GM18526 (cell line): ENCODE data around the gene FMNL2.

ENCODE experiments used
- POLR2A ChIP-seq: IDR thresholded peaks from 3 replicates; pipeline ENCODE4 v1.6.1; 2011; ENCODE audit not compliant: insufficient read length; ENCODE audit errors: extremely low read depth

The FMNL2 gene

DNA sequence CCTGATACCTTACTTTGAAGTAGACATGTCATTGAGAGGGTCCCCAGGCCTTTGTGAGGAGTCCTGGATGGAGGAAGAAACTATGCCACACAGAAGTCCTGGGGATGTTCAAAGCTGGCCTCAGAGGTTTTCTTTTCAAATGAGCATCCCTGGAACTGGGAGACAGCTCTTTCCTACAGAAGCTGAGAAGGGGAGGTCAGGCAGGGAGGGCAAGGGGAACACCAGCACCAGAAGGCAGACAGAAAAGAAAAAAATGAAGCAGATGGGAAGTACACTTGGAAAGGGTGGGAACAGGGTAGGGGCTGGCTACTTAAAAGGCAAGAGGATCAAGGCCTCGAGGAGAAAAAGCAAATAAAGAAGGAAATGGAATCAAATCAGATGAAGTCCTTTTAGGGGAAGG lies 120.0 kb downstream of the FMNL2 start:
- no peak for TF ChIP-seq POLR2A

DNA sequence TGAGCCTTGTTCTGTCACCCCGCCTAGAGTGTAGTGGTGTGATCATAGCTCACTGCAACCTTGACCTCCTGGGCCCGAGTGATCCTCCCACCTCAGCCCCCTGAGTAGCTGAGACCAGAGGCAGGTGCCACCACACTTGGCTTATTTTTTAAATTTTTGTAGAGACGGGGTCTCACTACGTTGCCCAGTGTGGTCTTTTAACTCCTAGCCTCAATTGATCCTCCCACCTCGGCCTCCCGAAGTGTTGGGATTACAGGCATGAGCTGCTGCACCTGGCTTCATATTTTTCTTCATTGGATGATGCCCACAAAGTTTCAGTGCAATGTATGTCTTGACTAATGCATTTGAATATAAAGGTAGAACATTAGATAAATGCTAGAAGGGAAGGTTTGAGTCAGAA lies 120.8 kb downstream of the FMNL2 start:
- no peak for TF ChIP-seq POLR2A

DNA sequence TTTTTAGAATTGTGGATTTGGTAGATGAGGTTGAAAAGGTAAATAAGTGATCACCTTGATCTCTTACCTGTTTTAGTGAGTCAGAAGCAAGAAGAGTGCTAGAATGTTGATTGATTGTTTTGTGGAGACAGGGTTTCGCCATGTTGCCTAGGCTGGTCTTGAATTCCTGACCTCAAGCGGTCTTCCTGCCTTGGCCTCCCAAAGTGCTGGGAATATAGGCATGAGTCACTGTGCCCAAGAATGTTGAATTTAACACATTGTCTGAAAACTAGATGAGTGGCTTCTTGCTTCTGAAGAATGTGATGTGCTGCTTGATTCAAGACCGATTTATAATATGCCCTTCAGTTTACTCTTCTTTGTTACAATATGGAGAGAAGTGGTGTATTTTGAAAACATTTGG lies 121.3 kb downstream of the FMNL2 start:
- TF ChIP-seq POLR2A: no peak

DNA sequence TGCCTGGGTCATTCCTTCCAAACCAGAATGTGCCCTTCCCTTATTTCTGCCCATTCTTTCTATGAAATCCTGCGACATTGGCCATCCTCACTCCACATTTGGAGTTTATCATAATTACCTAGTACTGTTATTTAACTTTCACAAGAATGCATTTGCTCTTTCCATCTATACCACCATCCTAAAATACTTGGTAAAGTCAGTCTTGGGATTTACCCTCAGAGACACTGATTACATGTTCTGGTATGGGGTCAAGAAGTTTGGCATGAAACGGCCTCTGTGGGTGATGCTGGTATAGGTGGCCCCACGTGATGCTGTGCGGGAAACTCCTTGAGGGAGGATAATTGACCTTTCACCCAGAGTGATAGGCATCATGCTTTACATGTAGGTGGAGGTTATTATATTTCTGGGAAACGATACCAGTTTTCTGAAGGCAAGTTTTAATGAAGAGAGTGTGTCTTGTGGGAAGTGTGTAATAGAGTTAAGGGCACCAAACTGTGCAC lies 123.5 kb downstream of the FMNL2 start:
- no peak for TF ChIP-seq POLR2A

DNA sequence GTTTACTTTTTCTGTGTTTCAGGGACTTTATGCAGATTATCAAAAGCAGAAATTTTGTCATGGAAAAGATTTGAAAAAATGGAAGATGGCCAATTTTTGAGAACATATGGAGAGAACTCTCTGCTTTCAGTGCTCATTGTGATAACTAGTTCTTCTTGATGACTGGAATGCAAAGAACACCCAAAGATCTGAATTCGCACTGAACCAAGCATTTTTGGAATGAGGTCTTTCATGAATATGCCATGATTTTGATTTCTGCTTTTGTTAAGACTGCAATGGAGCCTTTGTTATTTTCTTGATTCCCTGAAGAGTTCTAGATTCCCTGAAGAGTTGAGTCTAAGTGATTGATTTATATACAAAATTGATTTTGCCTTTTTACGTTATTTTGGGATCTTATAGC lies 124.1 kb downstream of the FMNL2 start:
- no peak for TF ChIP-seq POLR2A

DNA sequence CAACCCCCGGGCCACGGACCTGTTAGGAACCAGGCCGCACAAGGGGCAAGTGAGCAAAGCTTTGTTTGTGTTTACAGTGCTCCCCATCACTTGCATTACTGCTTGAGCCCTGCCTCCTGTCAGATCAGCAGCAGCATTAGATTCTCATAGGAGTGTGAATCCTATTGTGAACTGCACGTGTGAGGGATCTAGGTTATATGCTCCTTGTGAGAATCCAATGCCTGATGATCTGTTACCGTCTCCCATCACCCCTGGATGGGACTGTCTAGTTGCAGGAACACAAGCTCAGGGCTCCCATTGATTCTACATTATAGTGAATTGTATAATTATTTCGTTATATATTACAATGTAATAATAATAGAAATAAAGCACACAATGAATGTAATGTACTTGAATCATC lies 125.6 kb downstream of the FMNL2 start:
- TF ChIP-seq POLR2A: no peak

DNA sequence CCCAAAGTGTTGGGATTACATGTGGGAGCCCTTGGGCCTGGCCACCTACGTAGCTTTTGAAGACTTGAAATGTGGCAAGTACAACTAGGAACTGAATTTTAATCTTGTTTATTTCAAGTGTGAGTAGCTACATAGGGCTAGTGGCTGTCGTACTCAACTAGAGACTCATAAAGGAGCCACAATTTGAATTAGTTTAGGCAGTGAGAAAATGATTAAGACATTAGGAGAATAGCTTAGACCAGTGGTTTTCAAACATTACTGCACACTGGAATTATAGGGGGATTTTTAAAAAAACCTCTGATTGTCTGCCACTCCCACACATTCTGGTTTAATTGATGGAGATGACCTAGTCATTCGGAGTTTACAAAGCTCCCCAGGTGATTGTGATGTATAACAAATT lies 127.1 kb downstream of the FMNL2 start:
- TF ChIP-seq POLR2A: no peak

DNA sequence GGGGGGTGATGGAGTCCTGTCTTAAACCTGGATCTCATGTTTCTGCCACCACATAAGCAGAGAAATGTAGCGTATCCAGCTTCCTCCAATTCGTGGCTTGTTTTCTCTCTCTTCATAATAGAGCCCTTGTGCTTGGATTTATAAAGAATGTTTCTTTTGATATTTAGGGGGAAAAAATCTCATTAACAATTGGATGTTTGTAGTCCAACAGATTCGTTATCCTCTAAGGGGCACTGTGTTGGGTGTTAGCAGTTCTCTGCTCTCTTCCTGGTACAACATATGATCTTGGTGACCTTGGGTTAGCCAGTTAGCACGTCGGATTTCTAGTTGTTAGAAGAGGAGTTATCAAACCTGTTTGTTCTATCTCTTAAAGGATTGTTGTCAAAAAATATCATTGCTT lies 127.8 kb downstream of the FMNL2 start:
- TF ChIP-seq POLR2A: no peak

DNA sequence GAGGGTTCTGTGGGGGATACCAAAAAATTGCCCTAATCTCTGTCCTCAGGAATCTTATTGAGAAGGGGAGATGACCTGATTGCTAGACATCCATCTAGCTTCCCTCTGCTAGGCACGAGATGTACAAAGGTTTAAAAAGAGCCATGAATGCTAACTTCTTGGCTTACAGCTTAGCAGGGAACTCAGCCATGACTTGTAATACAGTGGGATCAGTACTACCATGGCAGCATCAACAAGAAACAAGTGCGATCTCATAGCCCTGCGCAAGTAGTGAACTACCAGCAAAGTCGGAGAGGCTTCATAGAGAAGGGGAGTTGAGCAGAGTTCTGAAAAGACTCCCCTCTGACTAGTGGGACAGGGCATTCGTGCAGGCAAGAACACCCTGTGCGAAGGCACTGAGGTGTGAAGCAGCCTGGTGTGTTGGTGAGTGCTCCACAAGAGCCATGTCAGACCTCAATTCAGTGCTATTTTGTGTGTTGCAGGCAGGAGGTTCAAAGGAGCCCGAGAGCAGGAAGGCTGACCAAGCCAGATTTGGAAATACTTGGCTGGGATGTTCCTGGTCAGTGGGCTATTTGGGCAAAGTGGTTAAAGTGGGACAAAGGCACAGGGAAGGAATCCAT lies 130.0 kb downstream of the FMNL2 start:
- no peak for TF ChIP-seq POLR2A

DNA sequence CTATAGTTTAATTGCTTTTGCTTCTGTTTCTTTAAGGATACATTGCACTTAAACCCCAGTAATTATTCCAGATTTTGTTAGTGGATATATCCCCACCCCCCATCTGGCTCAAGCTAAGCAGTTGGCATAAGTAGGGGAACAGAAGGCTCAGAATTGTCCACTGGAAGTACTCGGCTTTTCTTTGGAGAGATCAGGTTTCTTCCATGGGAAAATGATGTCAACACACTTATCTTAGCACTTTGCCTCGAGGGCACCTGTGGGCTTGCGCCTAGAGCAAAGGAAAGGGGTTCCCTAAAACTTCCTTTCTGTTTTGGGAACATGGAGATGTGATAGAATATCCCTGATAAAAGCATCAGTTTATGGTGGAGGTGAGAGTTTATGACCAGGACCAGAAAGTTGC lies 130.6 kb downstream of the FMNL2 start:
- TF ChIP-seq POLR2A: no peak

DNA sequence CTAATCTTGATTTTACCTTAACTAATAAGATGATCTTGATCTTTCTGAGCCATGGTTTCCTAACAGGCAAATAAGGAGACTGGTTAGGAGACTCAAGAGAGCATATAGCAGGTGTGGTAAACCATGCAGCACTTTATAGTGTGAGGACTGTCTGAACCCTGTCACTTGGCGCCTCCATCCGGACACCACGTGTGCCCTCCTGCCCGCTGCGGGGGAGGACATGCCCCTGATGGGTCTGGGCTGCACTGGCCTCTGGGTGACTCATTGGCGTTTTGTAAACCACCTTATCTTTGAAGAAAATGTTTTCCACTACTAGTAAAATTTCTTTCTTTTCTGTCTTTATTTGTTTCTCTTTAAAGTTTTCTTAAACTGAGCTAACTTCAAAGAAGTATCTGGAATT lies 131.1 kb downstream of the FMNL2 start:
- no peak for TF ChIP-seq POLR2A

DNA sequence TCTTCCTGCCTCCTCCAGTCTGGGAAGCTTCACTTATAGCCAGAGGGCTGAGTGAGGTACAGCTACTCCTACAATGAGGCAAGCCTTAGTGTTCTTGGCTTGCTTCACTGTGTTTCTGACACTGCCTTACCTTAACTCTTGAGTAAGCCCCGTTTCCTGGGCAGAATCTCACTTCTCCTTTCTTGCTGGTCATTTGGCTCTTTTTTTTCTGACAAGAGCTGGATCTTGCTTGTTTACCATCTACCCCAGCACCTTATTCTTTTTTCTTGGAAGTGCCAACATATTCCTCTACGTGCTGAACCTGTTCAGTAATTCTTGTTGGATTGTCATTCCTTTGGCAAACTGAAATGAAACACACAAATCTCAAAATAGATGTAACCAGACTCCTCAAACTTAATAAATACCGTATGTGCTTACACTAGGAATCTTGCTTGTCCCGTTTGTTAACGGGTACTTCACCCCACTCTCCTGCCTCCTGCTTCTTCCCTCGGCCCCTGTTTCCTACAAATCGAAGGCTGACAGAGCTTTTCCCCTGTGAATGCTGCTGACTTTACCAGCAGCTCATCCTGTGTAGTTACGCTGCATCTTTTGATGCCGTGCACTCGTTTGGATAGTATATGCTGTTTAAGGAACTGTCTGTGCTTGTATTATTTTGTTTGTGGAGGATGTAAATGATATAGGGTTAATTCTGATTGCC lies 132.2 kb downstream of the FMNL2 start:
- TF ChIP-seq POLR2A: no peak

DNA sequence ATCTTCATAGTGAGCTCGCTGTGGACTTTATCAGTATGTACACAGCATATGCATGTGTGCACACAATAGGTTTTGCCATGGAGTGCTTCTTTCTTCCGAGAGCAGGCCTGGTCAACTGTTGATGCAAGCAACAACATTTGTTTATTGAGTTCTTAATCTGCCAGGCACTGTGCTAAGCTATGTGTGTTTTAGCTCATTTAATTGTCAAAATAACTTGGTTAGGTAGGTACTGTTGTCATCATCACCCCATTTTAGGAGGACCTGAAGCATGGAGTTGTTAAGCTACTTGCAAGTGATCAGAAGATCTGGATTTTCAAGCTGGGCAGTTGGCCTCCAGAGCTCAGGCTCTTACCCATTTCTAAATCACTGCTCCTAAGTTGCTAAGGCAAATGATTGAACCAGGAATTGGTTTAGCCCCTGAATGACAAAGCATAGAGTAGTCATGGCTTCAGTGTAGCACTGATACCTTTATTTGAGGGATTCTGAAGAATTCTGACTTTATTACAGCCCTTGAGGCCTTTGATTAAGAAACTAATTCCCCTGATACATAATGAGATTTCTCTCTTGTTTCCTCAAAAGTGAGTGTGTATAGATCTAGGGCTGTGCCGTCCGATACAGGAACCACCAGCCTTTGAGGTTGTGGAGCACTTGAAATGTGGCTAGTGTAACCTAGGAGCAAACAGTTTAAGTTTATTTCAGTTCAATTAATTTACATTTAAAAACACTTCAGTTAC lies 132.9 kb downstream of the FMNL2 start:
- TF ChIP-seq POLR2A: no peak

DNA sequence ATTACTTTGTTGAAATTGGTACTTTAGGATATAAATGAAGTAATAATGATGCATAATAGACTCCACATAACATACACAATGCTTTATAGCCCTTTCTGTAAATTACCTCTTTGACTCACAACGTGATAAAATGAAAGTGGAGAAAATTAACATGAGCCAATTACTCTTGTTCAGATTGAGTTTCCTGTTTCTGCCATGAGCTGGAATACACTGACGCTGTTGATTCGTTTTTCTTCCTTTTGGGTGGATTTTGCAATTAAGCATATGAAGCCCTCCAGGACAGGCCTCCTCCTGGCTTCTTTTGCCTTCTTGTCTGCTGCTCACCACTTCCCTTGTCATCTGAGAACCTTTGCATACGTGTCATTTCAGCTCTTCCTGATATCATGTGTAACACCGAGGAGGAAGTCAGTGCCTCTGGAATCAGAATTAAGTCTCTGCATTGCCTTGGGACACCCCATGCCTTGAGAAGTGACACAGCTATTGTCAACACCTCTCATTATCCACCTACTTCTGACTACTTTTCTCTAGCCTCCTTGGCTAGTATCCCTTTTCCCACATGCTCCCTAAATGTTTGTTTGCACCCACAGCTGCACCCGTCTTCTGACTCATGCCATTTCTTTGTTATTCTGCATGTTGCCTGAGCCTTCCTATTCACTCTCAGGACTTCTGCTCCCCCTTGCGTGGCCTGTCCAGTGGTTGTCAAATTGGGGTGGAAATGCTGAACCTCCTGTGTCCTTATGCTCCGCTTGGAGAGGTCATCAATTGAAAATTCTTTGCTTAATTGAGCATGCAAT lies 134.1 kb downstream of the FMNL2 start:
- TF ChIP-seq POLR2A: no peak
